ENCODE measurements around the gene POMT2.

DNA sequence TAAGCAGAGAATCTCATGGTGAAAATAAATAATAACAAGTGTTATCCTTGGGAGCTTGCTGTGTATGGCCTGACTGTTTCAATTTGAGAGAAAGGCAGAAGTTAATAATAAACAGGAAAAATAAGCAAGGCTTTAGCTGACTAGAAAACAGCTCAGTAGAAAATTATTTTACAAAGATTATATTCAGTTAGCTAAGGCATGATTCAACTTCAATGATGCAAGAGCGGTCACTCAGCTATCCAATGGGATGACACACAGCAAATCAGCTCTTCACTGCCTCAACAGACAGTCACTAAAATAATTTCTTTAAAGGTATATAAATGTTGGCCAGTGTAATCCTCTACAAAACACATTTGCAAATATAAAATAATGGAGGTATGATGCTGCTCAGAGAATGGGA, 18.7 kb upstream of the POMT2 start:
- no peak for TF ChIP-seq POLR2AphosphoS5 (IDR thresholded peaks at IDR 0.05; ENCODE audit: low read depth, low read length)
- TF ChIP-seq, protein P1, sequence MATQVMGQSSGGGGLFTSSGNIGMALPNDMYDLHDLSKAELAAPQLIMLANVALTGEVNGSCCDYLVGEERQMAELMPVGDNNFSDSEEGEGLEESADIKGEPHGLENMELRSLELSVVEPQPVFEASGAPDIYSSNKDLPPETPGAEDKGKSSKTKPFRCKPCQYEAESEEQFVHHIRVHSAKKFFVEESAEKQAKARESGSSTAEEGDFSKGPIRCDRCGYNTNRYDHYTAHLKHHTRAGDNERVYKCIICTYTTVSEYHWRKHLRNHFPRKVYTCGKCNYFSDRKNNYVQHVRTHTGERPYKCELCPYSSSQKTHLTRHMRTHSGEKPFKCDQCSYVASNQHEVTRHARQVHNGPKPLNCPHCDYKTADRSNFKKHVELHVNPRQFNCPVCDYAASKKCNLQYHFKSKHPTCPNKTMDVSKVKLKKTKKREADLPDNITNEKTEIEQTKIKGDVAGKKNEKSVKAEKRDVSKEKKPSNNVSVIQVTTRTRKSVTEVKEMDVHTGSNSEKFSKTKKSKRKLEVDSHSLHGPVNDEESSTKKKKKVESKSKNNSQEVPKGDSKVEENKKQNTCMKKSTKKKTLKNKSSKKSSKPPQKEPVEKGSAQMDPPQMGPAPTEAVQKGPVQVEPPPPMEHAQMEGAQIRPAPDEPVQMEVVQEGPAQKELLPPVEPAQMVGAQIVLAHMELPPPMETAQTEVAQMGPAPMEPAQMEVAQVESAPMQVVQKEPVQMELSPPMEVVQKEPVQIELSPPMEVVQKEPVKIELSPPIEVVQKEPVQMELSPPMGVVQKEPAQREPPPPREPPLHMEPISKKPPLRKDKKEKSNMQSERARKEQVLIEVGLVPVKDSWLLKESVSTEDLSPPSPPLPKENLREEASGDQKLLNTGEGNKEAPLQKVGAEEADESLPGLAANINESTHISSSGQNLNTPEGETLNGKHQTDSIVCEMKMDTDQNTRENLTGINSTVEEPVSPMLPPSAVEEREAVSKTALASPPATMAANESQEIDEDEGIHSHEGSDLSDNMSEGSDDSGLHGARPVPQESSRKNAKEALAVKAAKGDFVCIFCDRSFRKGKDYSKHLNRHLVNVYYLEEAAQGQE (IDR thresholded peaks at IDR 0.05; ENCODE audit: insufficient read depth in 1 of 2, low read depth in 2 of 2, low read length in 2 of 2): no peak
- no peak for TF ChIP-seq TAF1 (IDR thresholded peaks at IDR 0.05; ENCODE audit: borderline replicate concordance, insufficient read depth, low read length)
- no peak for TF ChIP-seq FOXP2 (optimal IDR thresholded peaks at IDR 0.05; ENCODE audit: borderline replicate concordance, extremely low read depth, extremely low read length, insufficient read depth)

All from PFSK-1 (cell line).